ENCODE results near the gene KAZN.

The KAZN gene

DNA sequence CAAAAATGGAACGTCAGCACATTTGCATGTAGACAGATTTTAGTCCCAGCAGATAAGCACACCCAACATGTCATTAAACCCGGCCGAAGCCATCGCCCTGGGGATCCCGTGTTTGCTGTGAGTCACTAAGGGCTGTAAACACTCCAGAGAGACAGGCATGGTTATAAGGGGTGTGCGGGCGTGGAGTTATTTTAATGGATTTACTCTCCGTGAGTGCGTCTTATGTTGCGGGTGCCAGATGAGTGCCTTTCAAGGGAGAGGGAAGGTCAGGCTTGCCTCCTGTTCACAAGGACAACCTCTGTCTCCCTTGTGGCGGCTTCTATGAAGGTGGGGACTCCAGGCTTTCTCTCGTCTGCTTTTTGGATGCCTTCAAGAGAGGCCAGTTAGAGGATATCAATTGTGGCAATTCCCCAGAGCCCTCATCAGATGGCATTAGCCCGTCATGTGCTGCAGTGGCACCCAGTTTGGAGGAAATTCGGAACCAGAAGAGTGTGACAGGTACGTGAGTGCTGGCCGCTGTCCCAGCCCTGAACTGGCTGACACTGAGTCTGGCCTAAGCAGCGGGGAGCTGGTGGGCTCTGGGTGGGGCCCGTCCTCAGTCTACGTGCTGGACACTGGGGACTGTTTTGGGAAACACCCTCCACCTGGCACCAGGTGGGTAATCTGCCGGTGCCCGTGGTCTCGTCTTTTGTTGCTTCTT, 331.2 kb downstream of the KAZN start:
- TF ChIP-seq, protein P1, sequence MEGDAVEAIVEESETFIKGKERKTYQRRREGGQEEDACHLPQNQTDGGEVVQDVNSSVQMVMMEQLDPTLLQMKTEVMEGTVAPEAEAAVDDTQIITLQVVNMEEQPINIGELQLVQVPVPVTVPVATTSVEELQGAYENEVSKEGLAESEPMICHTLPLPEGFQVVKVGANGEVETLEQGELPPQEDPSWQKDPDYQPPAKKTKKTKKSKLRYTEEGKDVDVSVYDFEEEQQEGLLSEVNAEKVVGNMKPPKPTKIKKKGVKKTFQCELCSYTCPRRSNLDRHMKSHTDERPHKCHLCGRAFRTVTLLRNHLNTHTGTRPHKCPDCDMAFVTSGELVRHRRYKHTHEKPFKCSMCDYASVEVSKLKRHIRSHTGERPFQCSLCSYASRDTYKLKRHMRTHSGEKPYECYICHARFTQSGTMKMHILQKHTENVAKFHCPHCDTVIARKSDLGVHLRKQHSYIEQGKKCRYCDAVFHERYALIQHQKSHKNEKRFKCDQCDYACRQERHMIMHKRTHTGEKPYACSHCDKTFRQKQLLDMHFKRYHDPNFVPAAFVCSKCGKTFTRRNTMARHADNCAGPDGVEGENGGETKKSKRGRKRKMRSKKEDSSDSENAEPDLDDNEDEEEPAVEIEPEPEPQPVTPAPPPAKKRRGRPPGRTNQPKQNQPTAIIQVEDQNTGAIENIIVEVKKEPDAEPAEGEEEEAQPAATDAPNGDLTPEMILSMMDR (IDR thresholded peaks at IDR 0.05; ENCODE audit: low read depth, low read length, missing control alignments) = no peak
- no peak overlapping the region for H3K4me3 ChIP-seq (ENCODE audit: low read depth, low read length)
- no peak for DNase-seq (ENCODE audit: low read depth)

DNA sequence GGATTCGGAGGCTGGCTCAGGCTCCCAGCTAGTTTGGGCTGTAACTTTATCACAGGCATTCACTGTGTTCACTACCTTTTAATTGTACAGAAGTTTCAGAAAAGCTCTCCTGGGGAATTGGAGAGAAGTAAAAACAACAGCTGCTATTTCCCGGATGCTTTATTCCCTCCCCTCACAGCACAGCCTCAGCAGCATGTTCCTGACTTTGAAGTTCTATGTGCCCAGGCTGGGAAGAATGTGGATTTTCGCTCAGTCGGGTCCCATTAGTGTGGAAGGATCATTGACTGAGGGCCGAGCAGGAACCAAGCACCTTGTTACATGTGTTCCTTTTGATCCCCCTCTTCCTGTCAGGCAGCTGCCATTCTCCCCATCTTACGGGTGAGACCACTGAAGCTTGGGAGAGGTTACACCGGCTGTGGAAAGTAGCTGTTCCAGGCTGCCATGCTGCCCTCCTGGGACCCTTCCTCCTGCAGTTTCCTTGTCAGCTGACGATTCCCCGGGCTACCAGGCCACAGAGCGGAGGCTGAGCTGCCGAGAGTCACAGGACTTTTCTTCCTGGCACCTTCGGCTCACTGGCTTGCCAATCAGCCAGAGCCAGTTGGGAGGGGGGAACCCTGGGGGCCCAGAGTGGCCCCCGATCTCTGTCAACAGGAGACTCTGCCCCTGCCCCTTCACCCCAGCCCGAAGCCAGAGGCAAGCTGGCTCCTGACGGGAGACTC, 331.9 kb downstream of the KAZN start:
- no peak overlapping the region for H3K4me3 ChIP-seq (ENCODE audit: low read depth, low read length)
- TF ChIP-seq, protein P1 (IDR thresholded peaks at IDR 0.05; ENCODE audit: low read depth, low read length, missing control alignments) = no peak

DNA sequence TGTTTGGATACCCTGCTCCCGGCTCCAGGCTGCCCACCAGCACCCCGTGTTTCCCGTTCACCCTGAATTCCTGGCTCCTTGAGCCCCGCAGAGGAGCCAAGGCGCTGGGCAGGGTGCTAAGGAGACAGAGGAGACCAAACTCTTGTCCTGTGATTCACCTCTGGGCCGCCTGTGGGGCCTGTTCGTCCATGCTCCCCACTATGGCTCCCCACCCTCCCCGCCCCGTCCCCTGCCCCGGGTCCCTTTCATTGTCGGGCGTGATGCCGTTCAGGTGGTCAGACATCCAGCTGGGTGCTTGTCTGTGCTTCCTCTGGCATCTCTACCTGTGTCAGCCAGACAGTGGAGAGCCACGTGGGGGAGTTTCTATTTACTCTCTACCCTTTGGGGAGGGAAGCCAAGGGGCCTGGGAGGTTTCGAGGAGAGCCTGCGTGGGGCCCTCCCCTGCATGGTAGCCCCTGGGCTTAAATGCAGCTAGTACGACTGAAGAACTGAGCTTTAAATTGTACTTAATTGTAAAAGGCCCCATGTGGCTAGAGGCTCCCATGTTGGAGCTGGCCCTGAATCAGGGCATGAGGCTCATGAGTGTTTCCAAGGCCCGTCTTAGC, 333.7 kb downstream of the KAZN start:
- no peak overlapping the region for H3K4me3 ChIP-seq (ENCODE audit: low read depth, low read length)
- DNase-seq (ENCODE audit: low read depth) = no peak
- TF ChIP-seq, protein P1 (IDR thresholded peaks at IDR 0.05; ENCODE audit: low read depth, low read length, missing control alignments) = no peak

More for the DNA sequence above, 331.9 kb downstream of the KAZN start:
- no peak for DNase-seq (ENCODE audit: low read depth)

DNA sequence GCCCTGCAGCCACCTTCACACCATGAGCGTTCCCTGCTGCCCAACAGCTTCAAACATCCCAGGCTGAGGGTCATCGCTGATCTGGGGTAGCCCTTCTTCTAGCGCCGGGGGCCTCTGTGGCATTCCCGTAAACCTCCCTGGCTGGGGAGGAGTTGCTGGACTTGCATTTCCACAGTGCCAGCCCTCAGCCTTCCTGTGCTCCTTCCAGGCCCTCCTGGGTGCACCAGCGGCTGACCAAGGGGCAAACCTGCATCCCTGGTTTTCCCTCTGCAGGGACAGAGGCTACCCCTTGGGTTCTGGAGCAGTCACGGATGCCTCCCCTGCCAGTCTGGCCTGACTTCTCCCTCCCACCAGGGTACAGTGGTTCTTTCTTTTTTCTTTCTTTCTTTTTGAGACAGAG, 336.4 kb downstream of the KAZN start:
- TF ChIP-seq, protein P1 (IDR thresholded peaks at IDR 0.05; ENCODE audit: low read depth, low read length, missing control alignments) = no peak
- no peak overlapping the region for H3K4me3 ChIP-seq (ENCODE audit: low read depth, low read length)
- DNase-seq (ENCODE audit: low read depth) = no peak

DNA sequence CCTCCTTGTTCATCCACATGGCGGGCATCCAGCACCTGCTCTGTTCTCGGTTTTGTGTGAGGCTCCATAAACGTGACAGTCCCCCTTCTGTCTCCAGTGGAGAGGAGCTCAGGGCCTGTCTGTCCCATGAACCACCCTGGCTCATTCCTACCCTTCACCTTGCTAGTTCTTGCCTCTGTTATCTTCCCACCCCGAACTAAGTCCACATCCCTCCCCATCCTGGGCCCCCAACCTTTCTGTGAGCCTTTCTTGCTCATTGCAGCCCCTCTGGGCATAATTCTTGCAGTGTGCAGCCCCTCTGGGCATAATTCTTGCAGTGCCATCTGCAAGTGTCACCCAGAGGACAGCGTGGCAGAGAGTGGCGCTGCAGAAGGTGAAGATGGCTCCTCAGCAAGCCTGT, 338.3 kb downstream of the KAZN start:
- TF ChIP-seq, protein P1 (IDR thresholded peaks at IDR 0.05; ENCODE audit: low read depth, low read length, missing control alignments) = no peak
- no peak overlapping the region for H3K4me3 ChIP-seq (ENCODE audit: low read depth, low read length)
- DNase-seq (ENCODE audit: low read depth) = no peak

DNA sequence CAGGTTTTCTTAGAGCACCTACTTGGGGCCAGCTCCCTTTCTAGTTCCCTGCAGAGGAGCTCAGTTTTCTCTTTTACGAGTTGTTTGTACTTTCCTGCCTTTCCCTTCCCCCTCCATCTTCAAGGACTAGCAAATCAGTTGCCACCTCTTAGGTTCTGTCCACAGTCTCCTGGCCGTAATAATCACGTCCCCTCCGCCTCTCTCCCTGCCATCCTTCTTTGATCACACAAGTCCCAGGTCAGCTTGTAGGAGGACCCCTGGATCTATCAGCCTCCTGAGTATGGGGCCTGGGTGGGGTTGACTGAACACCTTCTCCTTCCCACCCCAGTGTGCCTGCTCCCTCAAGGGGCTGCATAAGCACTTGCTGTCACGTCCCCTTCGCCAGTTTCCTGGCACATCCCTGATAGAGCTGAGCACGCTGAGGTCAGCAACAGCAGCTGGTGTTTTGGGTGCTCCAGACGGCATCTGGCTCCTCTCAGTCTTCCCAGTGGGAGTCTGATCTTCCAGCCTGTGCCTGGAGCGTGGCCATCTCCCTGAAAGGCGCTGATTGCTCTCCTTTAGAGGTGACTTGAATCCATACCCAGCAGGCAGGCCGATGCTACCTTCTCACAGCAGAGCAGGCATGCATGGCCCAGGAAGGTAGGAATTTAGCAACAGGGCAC, 338.9 kb downstream of the KAZN start:
- DNase-seq (ENCODE audit: low read depth) = no peak
- TF ChIP-seq, protein P1 (IDR thresholded peaks at IDR 0.05; ENCODE audit: low read depth, low read length, missing control alignments) = no peak
- no peak overlapping the region for H3K4me3 ChIP-seq (ENCODE audit: low read depth, low read length)

Data from GM12864 (cell line).